Astrocyte (in vitro differentiated cells and primary cell): ENCODE measurements around the gene STXBP5.

Experiments used
- EZH2 ChIP-seq: IDR thresholded peaks from 2 replicates; pipeline ENCODE4 v1.6.1; 2012; ENCODE audit warnings: mild to moderate bottlenecking, low read length, inconsistent platforms; ENCODE audit not compliant: insufficient read depth
- TF ChIP-seq, protein P1 (sequence below): IDR thresholded peaks from 2 replicates; pipeline ENCODE4 v1.5.1; 2011; ENCODE audit warnings: low read depth, mild to moderate bottlenecking, inconsistent platforms, low read length, moderate library complexity; ENCODE audit not compliant: insufficient read depth

DNA sequence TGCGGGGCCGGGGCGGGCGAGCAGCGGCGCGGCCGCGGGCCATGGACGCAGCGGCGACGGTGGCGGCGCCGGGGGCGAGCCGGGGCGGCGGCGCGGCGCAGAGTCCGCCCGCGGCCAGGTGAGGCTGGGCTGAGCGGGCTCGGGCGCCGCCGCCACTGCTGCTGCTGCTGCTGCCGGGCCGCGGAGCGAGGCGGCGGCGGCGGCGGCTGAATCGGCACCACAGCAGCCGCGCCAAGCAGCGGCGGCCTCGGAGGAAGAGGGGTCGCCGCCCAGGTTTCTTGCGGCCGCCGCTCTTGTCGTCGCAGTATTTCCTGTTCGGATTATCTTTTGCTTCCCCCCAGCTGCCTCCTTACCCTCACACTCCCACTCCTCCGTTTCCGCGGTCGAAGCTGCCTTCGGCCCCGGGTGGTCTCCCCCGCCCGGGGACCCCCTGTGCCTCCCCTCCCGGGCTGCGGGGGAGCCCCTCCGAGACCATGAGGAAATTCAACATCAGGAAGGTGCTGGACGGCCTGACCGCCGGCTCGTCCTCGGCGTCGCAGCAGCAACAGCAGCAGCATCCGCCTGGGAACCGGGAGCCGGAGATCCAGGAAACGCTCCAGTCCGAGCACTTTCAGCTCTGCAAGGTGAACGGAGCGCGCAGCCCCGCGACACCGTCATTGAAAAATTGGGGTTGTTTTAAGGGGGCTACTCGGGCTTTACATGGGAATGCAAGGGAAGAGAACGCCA is at the start of gene STXBP5:
- no peak for TF ChIP-seq EZH2
- TF ChIP-seq, protein P1, sequence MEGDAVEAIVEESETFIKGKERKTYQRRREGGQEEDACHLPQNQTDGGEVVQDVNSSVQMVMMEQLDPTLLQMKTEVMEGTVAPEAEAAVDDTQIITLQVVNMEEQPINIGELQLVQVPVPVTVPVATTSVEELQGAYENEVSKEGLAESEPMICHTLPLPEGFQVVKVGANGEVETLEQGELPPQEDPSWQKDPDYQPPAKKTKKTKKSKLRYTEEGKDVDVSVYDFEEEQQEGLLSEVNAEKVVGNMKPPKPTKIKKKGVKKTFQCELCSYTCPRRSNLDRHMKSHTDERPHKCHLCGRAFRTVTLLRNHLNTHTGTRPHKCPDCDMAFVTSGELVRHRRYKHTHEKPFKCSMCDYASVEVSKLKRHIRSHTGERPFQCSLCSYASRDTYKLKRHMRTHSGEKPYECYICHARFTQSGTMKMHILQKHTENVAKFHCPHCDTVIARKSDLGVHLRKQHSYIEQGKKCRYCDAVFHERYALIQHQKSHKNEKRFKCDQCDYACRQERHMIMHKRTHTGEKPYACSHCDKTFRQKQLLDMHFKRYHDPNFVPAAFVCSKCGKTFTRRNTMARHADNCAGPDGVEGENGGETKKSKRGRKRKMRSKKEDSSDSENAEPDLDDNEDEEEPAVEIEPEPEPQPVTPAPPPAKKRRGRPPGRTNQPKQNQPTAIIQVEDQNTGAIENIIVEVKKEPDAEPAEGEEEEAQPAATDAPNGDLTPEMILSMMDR: no peak
